Stimulated activated CD8-positive, alpha-beta memory T cell treated with anti-CD3 and anti-CD28 coated beads, Interleukin-15, amount 100 ng/mL, for 24 hours (primary cell): ENCODE measurements around the gene KLF11.
"Not testable (repeated sequence)": the region's sequence is repeated elsewhere in the genome, so short reads cannot be mapped to it uniquely, and the experiment has no call there.

Experiments
- DNase-seq: peaks from one replicate; pipeline ENCODE4 v3.0.0-alpha.2; 2020; ENCODE audit warnings: low read depth

The KLF11 gene

GRCh38 chr2:10085043-10085667, 41.8 kb downstream of the KLF11 start:
- DNase-seq: no peak

GRCh38 chr2:10085668-10086059, 42.3 kb downstream of the KLF11 start:
- no peak for DNase-seq

GRCh38 chr2:10086950-10087349, 43.6 kb downstream of the KLF11 start:
- DNase-seq: no peak

- DNase-seq: no peak
These were observed 44.0 kb downstream of the KLF11 start for GRCh38 chr2:10087360-10087759.

GRCh38 chr2:10089565-10090190, 46.3 kb downstream of the KLF11 start:
- no peak for DNase-seq

- DNase-seq: no peak
These were observed 48.0 kb downstream of the KLF11 start for GRCh38 chr2:10091182-10091888.

GRCh38 chr2:10091889-10092244, 48.5 kb downstream of the KLF11 start:
- DNase-seq: not testable (repeated sequence)

GRCh38 chr2:10094271-10094814, 51.0 kb downstream of the KLF11 start:
- no peak for DNase-seq

GRCh38 chr2:10095175-10095574, 51.8 kb downstream of the KLF11 start:
- no peak for DNase-seq

GRCh38 chr2:10096641-10097040, 53.3 kb downstream of the KLF11 start:
- DNase-seq: no peak

- DNase-seq: no peak
These were observed 54.2 kb downstream of the KLF11 start for GRCh38 chr2:10097352-10098148.

- no peak for DNase-seq
These were observed 58.1 kb downstream of the KLF11 start for GRCh38 chr2:10101491-10101890.

- no peak for DNase-seq
These were observed 59.8 kb downstream of the KLF11 start for GRCh38 chr2:10103179-10103578.
